HG03103 (cell line): ENCODE results near the gene PLA2G4B.

Source experiments
- ATAC-seq: cut with Tn5 transposase; IDR thresholded peaks from one replicate; pipeline ENCODE4 v1.9.1; 2021; ENCODE audit warnings: low read depth; ENCODE audit not compliant: unreplicated experiment

PLA2G4B gene, protein sequence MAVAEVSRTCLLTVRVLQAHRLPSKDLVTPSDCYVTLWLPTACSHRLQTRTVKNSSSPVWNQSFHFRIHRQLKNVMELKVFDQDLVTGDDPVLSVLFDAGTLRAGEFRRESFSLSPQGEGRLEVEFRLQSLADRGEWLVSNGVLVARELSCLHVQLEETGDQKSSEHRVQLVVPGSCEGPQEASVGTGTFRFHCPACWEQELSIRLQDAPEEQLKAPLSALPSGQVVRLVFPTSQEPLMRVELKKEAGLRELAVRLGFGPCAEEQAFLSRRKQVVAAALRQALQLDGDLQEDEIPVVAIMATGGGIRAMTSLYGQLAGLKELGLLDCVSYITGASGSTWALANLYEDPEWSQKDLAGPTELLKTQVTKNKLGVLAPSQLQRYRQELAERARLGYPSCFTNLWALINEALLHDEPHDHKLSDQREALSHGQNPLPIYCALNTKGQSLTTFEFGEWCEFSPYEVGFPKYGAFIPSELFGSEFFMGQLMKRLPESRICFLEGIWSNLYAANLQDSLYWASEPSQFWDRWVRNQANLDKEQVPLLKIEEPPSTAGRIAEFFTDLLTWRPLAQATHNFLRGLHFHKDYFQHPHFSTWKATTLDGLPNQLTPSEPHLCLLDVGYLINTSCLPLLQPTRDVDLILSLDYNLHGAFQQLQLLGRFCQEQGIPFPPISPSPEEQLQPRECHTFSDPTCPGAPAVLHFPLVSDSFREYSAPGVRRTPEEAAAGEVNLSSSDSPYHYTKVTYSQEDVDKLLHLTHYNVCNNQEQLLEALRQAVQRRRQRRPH

DNA sequence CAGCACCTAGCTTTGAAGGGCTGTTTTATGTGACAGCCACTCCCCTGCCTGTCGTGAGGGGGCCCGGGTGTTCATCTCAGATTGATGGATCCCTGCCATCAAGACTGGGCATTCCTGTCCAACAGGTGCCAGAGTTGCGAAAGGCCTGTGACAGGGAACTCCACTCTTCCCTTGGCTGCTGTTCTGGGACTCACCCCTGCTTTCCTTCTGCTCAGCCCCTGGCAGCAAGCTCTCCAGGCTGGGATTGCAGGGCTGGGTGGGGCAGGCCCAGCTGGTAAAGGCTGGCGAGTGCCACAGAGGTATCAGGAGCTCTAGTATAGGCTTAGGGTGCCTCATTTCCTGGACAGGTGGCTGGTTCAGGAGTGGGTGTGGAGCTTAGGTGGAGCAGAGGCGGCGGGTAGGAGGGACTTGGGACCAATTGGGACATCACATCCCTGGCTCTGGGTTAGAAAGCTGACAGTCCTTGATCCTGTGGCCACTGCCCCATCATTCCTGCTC, at the start of gene PLA2G4B:
PLA2G4B (plus strand) TSS at position 448 of the 498 bp plus-strand sequence. CDS start 67 bp downstream, outside the sequence.
- no peak for ATAC-seq

DNA sequence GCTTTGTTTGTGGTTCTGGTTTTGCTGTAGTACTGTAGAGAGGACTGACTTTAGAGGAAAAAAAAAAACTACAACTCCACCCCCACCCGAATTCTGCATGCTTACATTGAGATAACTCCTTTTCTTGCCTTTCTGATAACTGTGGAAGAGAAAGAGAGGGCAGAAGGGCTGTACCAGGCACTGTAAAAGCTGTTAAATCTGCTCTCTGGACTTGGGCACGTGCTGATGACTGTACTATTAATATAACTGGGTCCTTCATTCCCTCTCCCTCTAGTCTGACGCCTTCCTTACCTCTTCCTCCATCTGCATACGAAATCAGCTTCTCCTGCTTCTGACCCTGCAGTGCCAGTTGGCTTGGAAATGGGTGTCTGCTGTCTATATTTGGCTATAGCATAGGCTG, 49.4 kb upstream of the PLA2G4B start:
- ATAC-seq: no peak

DNA sequence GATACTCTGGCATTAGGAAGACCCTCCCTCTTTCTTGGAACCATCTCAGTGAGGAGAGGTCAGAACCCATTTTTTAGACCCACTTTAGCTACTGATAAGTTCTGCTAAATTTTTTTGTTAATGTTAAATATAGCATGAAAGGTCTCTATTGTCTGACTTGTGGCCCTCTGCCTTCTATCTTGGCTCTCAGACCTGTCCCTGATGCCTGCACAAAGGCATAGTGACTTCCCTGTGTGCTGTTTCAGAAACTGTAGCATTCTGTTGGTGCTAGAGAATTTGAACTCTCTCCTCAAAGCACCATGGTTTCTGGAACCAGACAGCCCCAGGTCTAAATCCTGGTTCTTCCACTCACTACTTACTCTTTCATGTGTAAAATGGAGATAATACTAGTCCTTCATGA, 49.0 kb upstream of the PLA2G4B start:
- ATAC-seq: no peak

DNA sequence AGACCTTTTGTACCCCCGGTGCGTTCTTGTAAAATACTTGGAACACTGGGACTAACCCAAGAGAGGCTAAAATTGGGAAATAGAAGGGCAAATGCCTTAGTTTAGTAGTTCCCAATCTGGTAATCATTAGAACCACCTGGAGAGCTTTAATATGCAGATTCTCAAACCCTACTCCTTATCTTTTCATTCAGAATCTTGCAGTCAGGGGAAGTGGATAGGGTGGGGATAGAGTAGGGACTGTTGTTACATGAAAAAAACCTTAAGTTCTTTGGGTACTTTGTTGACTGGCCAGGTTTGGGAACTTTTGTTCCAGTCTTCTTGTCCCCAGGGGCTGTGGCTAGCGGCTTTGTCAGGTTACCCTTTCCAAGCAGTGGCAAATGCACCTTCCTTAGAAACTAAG, 48.5 kb upstream of the PLA2G4B start:
- ATAC-seq: no peak

DNA sequence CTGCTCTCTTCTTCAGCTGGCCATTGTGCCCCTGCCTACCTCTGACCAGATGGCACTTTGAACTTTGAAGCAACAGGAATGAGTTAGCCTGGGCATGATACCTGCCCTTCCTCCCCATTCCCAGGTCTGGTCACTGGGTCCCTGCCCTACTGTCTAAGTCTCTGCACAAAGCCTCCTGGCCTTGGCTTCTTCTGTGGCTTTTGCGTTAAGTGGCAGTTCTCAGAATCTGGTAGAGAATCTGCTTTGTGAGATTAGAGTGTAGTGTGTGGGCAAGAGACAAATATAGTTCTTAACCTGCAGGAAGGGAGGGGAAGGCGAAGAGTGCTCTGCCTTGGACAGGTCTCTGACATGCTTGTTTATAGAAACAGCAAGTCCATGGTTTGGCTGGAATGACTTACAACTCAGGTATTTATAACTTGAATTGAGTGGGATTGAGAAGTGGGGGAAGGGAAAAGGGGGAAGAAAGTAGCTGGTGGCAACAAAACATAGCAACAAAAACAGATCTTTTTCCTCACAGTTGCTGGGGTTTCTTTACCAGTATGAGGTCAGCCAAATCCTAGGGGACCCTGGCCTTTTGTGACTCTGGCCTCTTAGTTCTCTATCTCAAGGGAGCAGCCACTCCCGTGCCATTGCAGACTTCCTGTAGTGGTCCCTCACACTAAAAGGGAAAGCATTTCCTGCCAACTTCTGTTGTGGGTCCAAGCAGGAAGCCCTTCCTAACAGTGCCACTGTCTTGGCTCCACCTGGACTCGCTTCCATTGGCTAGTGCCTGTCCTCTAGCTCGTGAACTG, 47.7 kb upstream of the PLA2G4B start:
- no peak for ATAC-seq

DNA sequence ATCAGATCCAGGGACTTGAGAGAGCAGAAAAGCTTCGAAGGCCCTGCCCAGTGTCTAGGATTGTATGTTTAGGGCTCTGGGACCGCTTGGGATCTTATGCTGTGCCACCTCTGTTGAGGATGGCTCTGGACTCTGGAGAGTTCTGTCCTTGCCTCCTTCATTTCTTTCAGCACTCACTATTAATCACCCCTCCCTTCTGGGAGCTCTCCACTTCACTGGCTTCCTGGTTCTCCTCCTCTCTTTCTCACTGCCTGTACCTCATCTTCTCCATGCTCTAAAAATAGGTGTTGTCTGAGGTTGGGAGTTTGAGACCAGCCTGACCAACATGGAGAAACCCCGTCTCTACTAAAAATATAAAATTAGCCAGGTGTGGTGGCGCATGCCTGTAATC, 47.1 kb upstream of the PLA2G4B start:
- no peak for ATAC-seq

DNA sequence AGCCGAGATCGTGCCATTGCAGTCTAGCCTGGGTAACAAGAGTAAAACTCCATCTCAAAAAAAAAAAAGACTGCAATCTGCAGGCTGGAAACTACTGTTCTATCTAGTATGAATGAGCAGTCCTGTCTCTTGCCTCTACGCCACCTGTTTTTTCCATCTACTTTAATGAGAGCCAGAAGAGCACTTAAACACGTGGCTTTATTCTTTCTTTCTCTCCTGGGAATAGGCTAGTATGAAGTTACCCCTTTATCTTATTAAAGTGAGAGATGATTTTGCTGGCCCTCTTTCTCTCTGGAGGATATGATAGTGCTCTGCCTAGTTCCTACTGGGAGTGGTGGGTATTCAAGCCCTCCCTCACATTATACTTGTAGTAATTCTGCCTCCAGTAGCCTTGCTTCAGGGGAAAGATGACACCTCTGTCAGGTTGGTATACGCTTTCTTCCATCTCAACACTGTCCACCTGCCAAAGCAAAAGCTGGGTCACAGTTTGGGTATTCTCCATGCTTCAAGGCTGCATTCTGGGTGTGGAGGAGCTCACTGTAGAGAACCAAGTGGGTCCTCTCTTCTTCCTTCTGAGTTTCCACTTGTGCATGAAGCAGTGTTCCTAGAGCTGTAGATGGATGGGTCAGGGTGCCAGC, 46.5 kb upstream of the PLA2G4B start:
- ATAC-seq: no peak

DNA sequence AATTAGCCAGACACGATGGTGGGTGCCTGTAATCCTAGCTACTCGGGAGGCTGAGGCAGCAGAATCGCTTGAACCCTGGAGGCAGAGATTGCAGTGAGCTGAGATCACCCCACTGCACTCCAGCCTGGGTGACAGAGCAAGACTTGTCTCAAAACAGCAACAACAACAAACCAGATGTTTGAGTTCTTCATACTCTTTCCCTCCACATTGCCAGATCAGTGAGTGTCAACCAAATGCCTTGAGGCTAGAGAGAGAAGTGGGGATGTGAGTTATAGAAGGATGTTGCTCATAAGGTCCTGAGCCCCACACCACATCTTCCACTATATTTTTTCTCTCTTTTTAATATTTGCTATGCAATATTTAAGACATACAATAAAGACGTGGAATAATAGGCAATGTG, 44.6 kb upstream of the PLA2G4B start:
- no peak for ATAC-seq

DNA sequence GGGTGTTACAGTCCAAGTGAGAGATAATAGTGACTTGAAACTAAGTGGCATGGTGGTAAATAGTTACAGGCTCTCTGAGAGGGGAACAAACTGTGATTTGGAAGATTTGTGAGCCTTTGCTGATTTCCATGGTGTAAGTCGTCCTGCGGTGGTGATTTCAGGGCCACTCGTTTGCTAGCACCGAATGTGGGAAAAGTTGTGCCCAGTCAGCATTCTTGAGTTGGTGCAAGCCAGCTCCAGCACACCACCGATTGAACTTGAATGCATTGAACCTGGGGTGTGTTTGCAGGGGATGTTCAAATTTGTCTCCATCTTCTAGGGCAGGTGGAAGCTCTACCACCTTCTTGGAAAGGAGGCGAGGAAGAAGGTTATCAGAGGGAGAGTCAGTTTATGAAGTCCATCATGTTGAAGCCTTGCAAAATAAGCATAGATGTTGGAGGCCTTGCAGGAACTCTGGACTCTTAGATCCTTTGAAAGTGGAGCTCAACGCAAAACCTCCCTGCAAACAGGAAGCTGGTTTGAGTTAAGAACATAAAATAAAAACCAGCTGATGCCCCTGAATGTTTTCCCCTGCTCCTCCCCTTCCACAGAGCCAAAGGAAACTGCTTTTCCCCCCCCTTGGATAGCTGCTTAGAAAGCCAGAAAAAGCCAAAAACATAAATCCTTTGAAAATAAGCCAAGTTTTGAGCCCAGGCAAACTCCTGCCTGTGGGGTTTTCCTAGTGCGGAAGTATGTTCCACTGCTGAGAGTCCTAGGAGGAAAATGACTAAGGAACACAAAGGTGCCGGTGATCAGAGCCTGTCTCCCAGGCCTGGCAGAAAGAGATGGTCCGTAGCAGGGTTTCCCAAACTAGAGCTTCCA, 42.4 kb upstream of the PLA2G4B start:
- no peak for ATAC-seq

DNA sequence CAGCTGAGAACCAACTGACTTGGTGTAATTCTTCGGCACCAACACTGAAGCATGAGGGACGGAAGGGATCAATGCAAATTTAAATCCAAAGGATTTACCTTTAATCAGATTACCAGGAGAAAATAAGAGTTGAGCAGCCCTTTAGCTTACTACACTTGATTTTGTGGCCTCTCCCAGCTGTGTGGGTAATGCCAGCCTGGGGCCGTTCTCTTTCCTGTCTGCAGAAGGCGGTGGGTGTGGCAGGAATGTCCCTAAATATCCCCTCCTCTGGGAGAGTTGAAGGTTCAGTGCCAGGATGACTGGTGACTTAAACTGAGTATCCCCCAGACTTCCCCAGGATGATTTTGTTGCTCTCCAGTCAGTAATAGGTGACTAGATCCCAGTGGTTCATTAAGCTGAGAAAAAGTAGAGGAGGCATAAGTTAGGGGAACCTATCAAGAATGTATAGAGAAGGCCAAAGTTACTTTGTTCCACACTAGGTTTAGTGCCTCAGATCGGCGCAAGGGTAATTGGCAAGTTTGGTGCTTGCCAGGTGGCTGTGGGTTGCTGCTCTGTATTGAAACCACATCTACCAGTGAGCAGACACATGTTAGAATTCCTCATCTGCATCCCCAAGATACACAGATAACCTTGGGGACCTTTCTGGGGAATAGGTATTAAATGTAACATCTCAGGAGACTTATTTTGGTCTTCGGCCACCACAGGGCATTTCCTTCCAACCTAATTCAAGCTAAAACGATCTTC, 41.3 kb upstream of the PLA2G4B start:
- ATAC-seq: no peak

DNA sequence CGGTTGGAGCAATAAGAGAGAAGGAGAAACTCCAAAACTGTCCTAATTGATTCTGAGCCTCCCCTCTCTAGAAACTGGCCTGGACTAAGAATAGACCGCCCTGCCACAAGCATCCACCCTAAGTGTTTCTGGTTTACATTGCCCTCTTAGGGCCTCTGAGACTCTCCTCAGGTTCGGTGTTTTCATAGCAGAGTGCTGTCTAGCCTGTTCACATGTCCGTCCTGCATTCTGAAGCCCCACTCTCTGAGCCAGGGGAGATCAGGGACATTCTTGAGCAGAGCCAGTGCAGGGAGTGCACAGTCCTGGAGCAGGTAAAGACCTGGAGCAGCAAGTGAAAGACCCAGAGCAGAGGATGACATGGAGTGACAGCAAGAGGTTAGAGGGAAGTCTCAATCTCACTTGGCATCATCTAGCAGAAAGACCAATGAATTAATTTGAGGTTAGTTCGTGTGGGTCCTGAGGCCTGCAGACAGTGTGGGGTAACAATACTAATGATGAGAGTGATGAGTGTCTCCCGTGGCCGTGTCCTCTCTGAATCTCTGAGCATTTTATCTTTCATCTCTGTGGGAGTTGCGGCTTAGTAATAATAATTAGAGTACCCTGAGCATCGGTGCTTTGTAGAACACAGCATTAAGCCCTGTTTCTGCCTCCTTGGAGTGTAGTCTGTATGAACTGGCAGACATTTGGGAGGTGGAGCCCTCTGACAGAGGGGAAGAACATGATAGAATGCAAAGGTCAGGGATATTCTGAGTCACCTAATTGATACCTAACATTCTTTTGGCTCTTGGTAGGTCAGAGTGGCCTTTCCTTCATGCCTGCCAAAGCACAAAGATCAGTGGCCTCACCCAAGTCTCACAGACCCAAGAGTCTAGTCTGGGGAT, 39.8 kb upstream of the PLA2G4B start:
- ATAC-seq: no peak

DNA sequence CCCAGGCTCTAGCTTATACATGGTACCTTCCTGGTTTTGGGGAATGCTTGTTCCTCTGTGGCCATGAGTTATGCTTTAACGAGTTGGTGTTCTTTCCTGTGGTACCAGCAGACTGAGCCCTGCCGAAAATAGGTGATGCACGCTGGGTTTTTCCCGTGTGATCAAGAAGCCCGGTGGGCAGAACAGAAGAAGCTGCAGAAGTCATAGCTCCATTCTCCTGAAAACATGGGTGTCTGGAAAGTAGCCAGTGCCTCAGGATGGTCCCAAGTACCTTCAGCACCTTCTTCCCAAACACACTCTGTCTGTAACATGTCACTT, 39.2 kb upstream of the PLA2G4B start:
- ATAC-seq: no peak

DNA sequence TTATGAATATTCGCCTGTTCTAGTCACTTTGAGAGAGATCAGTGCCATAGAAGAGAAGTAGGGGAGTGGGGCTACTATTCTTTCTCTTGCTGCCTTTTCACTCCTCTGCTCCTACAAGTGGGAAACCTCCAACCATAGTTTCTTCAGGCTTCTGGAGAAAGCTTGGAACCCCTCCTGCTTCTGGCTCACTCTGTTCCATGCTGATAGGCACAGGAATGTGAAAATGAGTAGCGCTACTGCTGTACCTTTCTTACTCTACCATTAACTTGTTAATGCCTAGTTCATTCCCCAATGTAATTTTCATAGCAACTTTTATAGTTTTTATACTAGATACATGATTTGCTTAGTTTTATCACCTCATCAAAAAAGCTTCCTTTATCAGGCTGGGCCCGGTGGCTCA, 37.5 kb upstream of the PLA2G4B start:
- ATAC-seq: no peak

DNA sequence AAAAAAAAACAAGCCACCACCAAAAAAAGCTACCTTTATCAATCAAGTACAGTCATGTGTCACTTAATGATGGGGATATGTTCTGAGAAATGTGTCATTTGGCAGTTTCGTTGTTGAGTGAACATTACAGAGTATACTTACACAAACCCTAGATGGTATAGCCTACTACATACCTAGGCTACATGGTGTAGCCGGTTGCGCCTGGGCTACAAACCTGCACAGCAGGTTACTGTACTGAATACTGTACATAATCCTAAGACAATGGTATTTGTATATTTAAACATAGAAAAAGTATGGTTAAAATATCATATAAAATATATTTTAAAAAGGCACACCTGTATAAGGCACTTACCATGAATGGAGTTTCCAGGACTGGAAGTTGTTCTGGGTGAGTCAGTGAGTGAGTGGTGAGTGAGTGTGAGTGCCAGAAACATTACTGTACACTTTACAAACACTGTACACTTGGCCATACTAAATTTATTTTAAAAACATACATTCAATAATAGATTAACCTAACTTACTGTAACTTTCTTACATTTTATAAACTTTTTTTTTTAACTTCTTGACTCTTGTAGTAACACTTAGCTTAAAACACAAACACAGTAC, 36.7 kb upstream of the PLA2G4B start:
- ATAC-seq: no peak

DNA sequence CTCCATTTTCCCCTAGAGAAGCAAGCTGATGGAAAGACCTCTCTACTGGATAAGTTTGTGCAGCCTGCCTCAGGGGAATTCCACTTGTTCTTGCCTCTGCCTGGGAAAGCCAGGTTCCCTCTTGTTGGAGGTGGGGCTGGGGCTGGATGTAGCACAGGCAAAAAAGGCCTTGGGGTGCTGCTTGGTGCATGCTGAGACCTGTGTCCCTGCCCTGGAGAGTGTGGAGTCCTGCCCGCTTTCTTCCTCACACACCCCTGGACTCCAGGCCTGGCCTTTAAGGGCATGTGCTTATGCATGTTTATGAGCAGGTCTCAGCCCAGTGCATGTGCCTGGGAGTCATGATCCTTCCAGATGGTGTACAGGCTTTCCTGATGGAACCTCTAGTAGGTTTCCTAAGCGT, 34.3 kb upstream of the PLA2G4B start:
- no peak for ATAC-seq

DNA sequence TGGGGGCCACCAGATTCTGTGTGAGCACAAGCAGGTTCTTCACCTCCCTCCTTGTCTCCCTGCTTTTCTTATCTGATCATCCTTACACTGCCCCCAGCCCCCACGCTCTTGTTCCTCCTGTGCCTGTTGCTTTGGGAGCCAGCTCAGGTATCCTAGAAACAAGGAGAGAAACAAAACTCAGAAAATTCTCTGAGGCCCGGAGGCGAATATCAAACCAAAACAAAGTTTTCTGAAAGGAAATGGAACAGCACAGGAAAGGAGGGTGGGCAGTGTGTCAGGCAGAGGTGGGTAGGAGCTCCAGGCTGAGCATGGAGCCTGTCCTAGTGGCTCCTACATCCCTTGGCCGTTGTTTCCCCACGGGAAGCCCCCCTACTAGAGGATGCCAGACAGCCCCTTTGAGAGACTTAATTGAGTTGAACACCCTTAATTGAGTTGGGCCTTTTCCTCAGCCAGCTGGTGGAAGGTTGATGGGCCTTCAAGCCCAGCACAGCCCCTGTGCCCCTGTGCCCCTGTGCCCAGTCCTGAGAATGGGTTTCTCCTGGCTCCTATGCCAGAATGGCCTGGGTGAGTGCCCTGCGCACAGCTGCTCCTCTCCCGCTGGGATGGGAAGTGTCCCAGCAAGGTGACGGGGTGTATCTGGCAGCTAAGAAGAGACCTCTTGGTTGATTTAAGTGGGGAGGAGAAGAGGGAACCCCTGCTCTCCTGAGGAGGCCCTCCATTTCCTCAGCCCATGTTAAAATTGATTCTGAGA, 33.6 kb upstream of the PLA2G4B start:
- ATAC-seq: no peak

DNA sequence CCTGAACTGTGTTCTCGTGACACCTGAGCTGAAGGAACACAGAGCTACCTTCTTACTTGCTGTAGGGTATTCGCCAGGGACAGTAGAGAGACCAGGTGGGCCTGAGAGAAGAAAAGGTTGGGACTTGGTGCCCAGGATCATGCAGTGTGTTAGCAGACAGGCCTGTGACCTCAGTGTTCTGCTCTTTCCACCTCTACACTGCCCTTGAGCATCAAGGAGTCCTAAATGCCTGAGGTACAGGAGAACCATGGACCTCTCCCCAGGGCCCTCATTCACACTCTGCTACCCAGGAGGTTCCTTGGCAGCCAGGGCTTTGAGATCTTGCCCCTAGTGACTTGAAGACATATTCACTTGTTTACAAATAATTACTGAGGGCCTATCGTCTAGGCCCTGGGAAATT, 32.9 kb upstream of the PLA2G4B start:
- no peak for ATAC-seq
